Measurements from ENCODE around the gene SRP14.
"Not testable (repeated sequence)": the region's sequence is repeated elsewhere in the genome, so short reads cannot be mapped to it uniquely, and the experiment has no call there.

The SRP14 gene

DNA sequence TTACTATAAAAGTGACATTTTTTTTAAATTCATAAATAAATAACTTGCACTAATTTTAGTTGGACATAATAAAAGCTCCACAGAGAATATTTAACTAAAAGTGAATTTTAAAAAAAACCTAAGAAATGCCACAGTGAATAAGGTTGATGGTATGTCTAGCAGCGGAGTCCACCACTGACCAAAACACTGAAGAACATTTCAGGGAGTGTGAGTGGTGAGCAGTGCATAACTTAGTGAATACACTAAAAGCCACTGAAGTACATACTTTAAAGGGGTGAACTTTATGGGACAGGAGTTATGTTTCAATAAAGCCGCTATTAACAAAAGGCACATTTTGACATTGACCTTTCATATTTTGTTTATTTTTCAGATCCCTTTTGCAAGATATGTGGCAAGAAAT is 32.3 kb downstream of the SRP14 start:
- H3K4me1 ChIP-seq (ENCODE audit: control insufficient read depth in 5 of 5, insufficient read depth in 5 of 5, low read length in 5 of 5) = peaks cover 0 to 9% (median 0%) of the 10 kb centered on the region in 5 donors
- H3K9ac ChIP-seq (ENCODE audit: low read length in 5 of 5) = no peak overlapping the region
- H3K9me3 ChIP-seq (ENCODE audit: control insufficient read depth in 5 of 5, low read length in 5 of 5) = no peaks in the 10 kb centered on the region
- H3K4me3 ChIP-seq (ENCODE audit: low read depth in 1 of 5, low read length in 5 of 5) = no peak overlapping the region
- H3K27ac ChIP-seq (ENCODE audit: low read depth, low read length) = no peak overlapping the region
- H3K27me3 ChIP-seq (ENCODE audit: control insufficient read depth in 5 of 5, insufficient read depth in 4 of 5, low read length in 5 of 5) = no peaks in the 10 kb centered on the region
- peaks cover 59 to 94% (median 71%) of the 10 kb centered on the region in 5 donors for H3K36me3 ChIP-seq (ENCODE audit: control insufficient read depth in 5 of 5, insufficient read depth in 5 of 5, low read length in 5 of 5)

DNA sequence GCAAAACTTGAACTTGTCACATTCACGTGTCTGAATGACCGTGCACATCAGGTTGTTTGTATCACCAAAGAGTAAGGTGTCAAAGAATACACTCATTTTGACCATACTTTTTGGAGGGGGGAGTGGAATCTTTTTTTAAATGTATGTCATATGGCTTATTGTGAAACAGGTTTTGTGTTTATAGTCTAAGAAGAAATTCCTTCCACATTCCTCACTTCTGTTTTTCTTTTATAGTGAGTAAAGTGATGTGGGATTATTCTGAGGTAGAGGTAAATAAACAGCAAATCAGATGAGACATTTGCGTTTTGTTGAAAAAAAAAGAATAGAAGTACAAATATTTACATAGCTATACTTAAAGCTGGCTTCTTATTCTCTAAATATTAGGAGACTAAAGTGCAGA is 33.0 kb downstream of the SRP14 start:
- Histone ChIP-seq H3K27ac (ENCODE audit: low read depth, low read length) (no peak overlapping the region), H3K4me3 (ENCODE audit: low read depth in 1 of 5, low read length in 5 of 5) (no peak overlapping the region), H3K4me1 (ENCODE audit: control insufficient read depth in 5 of 5, insufficient read depth in 5 of 5, low read length in 5 of 5) (peaks cover 0 to 9% (median 0%) of the 10 kb centered on the region in 5 donors), H3K9me3 (ENCODE audit: control insufficient read depth in 5 of 5, low read length in 5 of 5) (no peaks in the 10 kb centered on the region), H3K36me3 (ENCODE audit: control insufficient read depth in 5 of 5, insufficient read depth in 5 of 5, low read length in 5 of 5) (peaks cover 54 to 94% (median 71%) of the 10 kb centered on the region in 5 donors), H3K27me3 (ENCODE audit: control insufficient read depth in 5 of 5, insufficient read depth in 4 of 5, low read length in 5 of 5) (no peaks in the 10 kb centered on the region), H3K9ac (ENCODE audit: low read length in 5 of 5) (no peak overlapping the region)

DNA sequence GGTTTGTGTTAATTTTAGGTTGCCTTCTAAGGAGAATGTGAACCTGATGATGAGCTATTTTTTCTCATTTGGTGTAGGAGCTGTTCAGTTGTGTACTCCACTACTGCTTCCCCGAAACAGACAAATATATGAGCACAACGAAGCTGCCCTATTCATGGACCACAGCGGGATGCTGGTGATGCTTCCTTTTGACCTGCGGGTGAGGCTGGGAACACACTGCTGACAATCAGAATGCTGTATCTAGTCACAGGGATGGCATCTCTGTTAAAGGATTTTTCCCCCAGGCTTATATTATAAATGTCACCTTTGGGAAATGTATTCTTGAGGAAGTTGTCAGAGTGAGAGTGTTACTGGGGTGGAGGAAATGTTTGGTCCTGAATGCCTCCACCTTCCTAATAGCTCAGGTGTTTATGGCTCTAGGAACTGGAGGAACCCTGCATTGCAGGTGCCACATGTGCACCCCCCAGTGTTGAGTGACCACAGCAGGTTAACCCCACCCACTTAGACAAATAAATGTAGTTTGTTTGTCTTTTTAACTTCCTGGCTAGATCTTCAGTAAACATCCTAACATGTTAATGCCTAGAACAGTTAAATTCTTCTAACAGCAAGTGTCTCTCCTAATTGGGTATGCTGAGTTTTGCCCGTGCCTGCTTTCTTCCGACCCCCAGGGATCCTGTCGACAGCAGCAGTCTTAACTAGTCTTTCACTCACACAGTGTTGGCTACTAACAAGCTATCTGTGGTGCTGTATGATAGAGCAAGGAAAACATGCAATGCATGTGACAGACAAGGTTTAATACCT is 35.7 kb downstream of the SRP14 start:
- H3K9ac ChIP-seq (ENCODE audit: low read length in 5 of 5) = no peak overlapping the region
- no peaks in the 10 kb centered on the region for H3K9me3 ChIP-seq (ENCODE audit: control insufficient read depth in 5 of 5, low read length in 5 of 5)
- no peak overlapping the region for H3K27ac ChIP-seq (ENCODE audit: low read depth, low read length)
- peaks cover 50 to 86% (median 57%) of the 10 kb centered on the region in 5 donors for H3K36me3 ChIP-seq (ENCODE audit: control insufficient read depth in 5 of 5, insufficient read depth in 5 of 5, low read length in 5 of 5)
- H3K4me3 ChIP-seq (ENCODE audit: low read depth in 1 of 5, low read length in 5 of 5) = no peak overlapping the region
- H3K27me3 ChIP-seq (ENCODE audit: control insufficient read depth in 5 of 5, insufficient read depth in 4 of 5, low read length in 5 of 5) = no peaks in the 10 kb centered on the region
- peaks cover 0 to 6% (median 0%) of the 10 kb centered on the region in 5 donors for H3K4me1 ChIP-seq (ENCODE audit: control insufficient read depth in 5 of 5, insufficient read depth in 5 of 5, low read length in 5 of 5)

DNA sequence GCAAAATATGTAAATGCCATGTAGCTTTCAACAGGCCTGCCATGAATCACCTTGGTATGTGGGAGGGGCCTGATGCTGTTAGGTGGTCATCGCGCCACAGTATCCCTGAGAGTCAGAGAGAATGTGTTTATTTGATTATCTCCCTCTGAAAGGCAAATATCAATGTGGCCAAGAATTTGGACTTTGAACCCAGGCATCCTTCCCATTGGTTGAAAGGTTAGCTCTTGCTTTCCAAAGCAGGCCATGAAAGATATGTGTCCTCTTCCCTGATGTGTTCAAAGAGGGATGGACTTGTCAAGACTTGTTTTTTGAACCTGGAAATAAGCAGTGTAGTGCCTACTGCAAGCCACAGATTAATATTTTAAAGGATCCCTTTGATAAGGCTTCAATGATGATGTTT is 36.7 kb downstream of the SRP14 start:
- H3K36me3 ChIP-seq (ENCODE audit: control insufficient read depth in 5 of 5, insufficient read depth in 5 of 5, low read length in 5 of 5) = peaks cover 46 to 83% (median 51%) of the 10 kb centered on the region in 5 donors
- H3K9me3 ChIP-seq (ENCODE audit: control insufficient read depth in 5 of 5, low read length in 5 of 5) = no peaks in the 10 kb centered on the region
- no peak overlapping the region for H3K27ac ChIP-seq (ENCODE audit: low read depth, low read length)
- H3K9ac ChIP-seq (ENCODE audit: low read length in 5 of 5) = no peak overlapping the region
- no peaks in the 10 kb centered on the region for H3K27me3 ChIP-seq (ENCODE audit: control insufficient read depth in 5 of 5, insufficient read depth in 4 of 5, low read length in 5 of 5)
- peaks cover 0 to 6% (median 0%) of the 10 kb centered on the region in 5 donors for H3K4me1 ChIP-seq (ENCODE audit: control insufficient read depth in 5 of 5, insufficient read depth in 5 of 5, low read length in 5 of 5)
- H3K4me3 ChIP-seq (ENCODE audit: low read depth in 1 of 5, low read length in 5 of 5) = no peak overlapping the region

DNA sequence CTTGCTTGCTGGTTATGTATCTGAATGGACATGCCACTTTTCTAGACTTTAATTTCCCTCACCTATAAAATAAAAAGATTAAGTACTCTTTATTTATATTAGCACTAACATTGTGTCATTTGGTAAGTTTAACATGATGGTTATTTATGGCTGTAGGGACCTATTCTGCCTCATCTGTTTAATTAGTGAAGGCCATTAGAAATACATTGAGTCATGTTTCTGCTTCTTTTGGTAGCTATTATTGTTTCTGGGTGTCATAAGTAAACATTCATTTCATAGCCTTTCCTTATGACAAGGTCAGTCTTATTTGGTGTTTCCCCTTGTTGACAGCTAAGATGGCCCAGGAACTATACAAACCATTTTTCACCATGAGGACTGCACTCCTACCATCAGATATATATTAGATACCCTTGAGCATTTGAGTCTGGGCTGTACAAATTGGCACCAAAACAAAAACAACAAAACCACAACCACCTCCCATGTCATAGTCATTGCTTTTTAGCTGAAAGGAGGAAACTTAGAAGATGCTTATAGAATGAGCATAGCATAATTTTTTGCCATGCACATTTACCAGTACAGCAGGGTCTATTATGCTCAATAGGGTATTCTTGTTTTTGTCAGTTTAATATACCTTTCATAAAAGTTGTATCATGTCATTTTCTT is 39.3 kb downstream of the SRP14 start:
- peaks cover 44 to 81% (median 47%) of the 10 kb centered on the region in 5 donors for H3K36me3 ChIP-seq (ENCODE audit: control insufficient read depth in 5 of 5, insufficient read depth in 5 of 5, low read length in 5 of 5)

DNA sequence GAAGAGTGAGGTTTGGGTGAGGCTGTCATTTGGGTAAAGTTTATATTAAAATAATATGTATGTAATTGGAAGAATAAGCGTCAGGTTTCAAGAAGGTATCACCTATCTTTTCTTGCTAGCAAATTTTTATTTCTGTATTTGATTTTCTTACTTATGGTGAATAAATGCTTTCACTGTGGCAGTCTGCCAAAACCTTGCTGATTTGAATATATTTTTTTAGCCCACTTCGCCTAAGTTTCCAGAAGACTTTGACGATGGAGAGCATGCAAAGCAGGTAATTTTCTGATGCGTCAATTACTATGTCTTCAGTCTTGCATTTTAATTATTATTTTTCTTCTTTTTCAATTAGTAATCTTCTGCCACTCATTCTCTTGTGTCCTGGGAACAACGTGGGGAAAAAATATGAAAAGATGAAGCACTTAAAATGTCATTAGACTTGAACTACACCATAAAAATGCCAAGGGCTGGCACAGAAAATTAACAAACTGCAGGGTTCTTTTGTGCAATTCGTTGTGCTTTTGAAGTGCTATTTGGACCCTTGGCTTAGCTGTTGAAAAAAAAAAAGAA is 40.4 kb downstream of the SRP14 start:
- Histone ChIP-seq H3K36me3 (ENCODE audit: control insufficient read depth in 5 of 5, insufficient read depth in 5 of 5, low read length in 5 of 5) (peaks cover 45 to 81% (median 47%) of the 10 kb centered on the region in 5 donors), H3K27ac (ENCODE audit: low read depth, low read length) (no peak overlapping the region), H3K9ac (ENCODE audit: low read length in 5 of 5) (no peak overlapping the region), H3K4me3 (ENCODE audit: low read depth in 1 of 5, low read length in 5 of 5) (no peak overlapping the region), H3K27me3 (ENCODE audit: control insufficient read depth in 5 of 5, insufficient read depth in 4 of 5, low read length in 5 of 5) (no peaks in the 10 kb centered on the region), H3K9me3 (ENCODE audit: control insufficient read depth in 5 of 5, low read length in 5 of 5) (no peaks in the 10 kb centered on the region), H3K4me1 (ENCODE audit: control insufficient read depth in 5 of 5, insufficient read depth in 5 of 5, low read length in 5 of 5) (peaks cover 0 to 6% (median 0%) of the 10 kb centered on the region in 5 donors)

More for the DNA sequence above, 39.3 kb downstream of the SRP14 start:
- Histone ChIP-seq H3K27me3 (ENCODE audit: control insufficient read depth in 5 of 5, insufficient read depth in 4 of 5, low read length in 5 of 5) (no peaks in the 10 kb centered on the region), H3K27ac (ENCODE audit: low read depth, low read length) (no peak overlapping the region), H3K4me3 (ENCODE audit: low read depth in 1 of 5, low read length in 5 of 5) (no peak overlapping the region), H3K4me1 (ENCODE audit: control insufficient read depth in 5 of 5, insufficient read depth in 5 of 5, low read length in 5 of 5) (peaks cover 0 to 6% (median 0%) of the 10 kb centered on the region in 5 donors), H3K9me3 (ENCODE audit: control insufficient read depth in 5 of 5, low read length in 5 of 5) (no peaks in the 10 kb centered on the region), H3K9ac (ENCODE audit: low read length in 5 of 5) (no peak overlapping the region)

DNA sequence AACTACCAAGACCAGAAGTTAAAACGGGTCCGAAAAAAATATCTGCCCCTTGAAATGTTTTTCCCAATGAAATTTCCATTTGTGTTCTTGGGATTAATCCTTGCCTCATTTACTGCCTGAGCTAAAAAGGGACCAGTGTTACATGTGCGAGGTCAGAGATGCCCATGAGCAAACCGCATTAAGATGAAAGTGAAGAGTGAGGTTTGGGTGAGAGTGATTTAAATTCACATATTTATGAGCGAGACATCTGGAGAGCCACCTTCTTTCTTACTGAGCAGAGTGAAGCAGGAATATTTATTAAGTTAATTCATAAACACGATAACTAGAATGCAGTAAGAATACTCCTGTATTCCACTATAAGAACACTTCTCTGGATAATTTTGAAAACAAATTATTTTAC is 41.3 kb downstream of the SRP14 start:
- Histone ChIP-seq H3K27ac (ENCODE audit: low read depth, low read length) (no peak overlapping the region), H3K4me3 (ENCODE audit: low read depth in 1 of 5, low read length in 5 of 5) (no peak overlapping the region), H3K27me3 (ENCODE audit: control insufficient read depth in 5 of 5, insufficient read depth in 4 of 5, low read length in 5 of 5) (no peaks in the 10 kb centered on the region), H3K4me1 (ENCODE audit: control insufficient read depth in 5 of 5, insufficient read depth in 5 of 5, low read length in 5 of 5) (peaks cover 0 to 6% (median 0%) of the 10 kb centered on the region in 5 donors), H3K9me3 (ENCODE audit: control insufficient read depth in 5 of 5, low read length in 5 of 5) (no peaks in the 10 kb centered on the region), H3K9ac (ENCODE audit: low read length in 5 of 5) (no peak overlapping the region), H3K36me3 (ENCODE audit: control insufficient read depth in 5 of 5, insufficient read depth in 5 of 5, low read length in 5 of 5) (peaks cover 43 to 81% (median 48%) of the 10 kb centered on the region in 5 donors)

DNA sequence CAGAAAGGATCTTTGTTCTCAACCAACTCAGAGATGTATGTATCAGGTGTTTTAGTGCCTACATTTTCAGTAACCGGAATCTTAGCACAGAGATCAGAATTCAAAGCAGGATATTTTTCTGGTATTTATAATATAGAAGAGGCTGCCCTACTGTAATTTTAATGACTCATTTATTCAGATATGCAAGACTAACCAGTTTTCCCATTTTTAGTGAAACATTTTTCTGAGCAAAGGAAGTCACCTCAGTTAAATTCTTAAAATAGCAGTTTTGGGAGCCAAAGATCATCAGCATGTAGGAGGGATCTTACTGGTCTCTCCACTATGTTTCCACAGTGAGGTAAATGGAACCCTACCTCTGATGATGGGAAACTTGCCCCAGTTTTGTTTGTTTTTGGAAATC is 42.0 kb downstream of the SRP14 start:
- Histone ChIP-seq H3K27me3 (ENCODE audit: control insufficient read depth in 5 of 5, insufficient read depth in 4 of 5, low read length in 5 of 5) (no peaks in the 10 kb centered on the region), H3K9me3 (ENCODE audit: control insufficient read depth in 5 of 5, low read length in 5 of 5) (no peaks in the 10 kb centered on the region), H3K27ac (ENCODE audit: low read depth, low read length) (no peak overlapping the region), H3K9ac (ENCODE audit: low read length in 5 of 5) (no peak overlapping the region), H3K36me3 (ENCODE audit: control insufficient read depth in 5 of 5, insufficient read depth in 5 of 5, low read length in 5 of 5) (peaks cover 45 to 81% (median 49%) of the 10 kb centered on the region in 5 donors), H3K4me1 (ENCODE audit: control insufficient read depth in 5 of 5, insufficient read depth in 5 of 5, low read length in 5 of 5) (peaks cover 0 to under 1% (median 0%) of the 10 kb centered on the region in 5 donors), H3K4me3 (ENCODE audit: low read depth in 1 of 5, low read length in 5 of 5) (no peak overlapping the region)

DNA sequence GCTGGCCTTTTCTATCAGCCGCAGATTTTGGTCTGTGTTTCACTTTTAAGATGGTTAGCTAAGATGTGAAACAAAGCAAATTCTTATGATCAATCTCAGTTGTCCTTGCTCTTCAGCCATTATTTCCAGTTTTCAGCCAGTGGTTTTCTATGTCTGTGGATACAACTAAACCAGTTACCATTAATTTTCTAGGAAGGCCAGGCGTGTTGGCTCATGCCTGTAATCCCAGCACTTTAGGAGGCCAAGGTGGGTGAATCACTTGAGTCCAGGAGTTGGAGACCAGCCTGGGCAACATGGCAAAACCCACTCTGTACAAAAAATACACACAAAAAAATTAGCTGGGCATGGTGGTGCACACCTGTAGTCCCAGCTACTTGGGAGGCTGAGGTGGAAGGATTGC is 42.8 kb downstream of the SRP14 start:
- not testable (repeated sequence) for H3K9me3 ChIP-seq (ENCODE audit: control insufficient read depth in 5 of 5, low read length in 5 of 5); H3K27ac ChIP-seq (ENCODE audit: low read depth, low read length); H3K4me1 ChIP-seq (ENCODE audit: control insufficient read depth in 5 of 5, insufficient read depth in 5 of 5, low read length in 5 of 5); H3K4me3 ChIP-seq (ENCODE audit: low read depth in 1 of 5, low read length in 5 of 5); H3K27me3 ChIP-seq (ENCODE audit: control insufficient read depth in 5 of 5, insufficient read depth in 4 of 5, low read length in 5 of 5); H3K9ac ChIP-seq (ENCODE audit: low read length in 5 of 5)
- H3K36me3 ChIP-seq (ENCODE audit: control insufficient read depth in 5 of 5, insufficient read depth in 5 of 5, low read length in 5 of 5) = peaks cover 49 to 84% (median 53%) of the 10 kb centered on the region in 5 donors

DNA sequence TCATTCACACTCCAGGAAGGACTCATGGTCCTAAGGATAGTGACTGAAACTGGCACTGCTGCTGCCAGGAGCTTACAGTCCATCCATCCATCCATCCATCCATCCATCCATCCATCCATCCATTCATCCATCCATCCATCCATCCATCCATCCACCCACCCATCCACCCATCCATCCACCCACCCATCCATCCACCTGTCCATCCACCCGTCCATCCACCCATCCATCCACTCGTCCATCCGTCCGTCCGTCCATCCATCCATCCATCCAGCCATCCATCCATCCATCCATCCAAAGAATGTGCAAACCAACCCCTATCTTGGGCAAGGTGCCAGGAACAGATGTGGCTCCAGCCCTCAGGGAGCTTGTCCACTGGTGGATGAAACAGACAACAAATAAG is 46.0 kb downstream of the SRP14 start:
- H3K36me3 ChIP-seq (ENCODE audit: control insufficient read depth in 5 of 5, insufficient read depth in 5 of 5, low read length in 5 of 5) = peaks cover 57 to 96% (median 78%) of the 10 kb centered on the region in 5 donors
- H3K4me3 ChIP-seq (ENCODE audit: low read depth in 1 of 5, low read length in 5 of 5); H3K4me1 ChIP-seq (ENCODE audit: control insufficient read depth in 5 of 5, insufficient read depth in 5 of 5, low read length in 5 of 5); H3K27me3 ChIP-seq (ENCODE audit: control insufficient read depth in 5 of 5, insufficient read depth in 4 of 5, low read length in 5 of 5); H3K27ac ChIP-seq (ENCODE audit: low read depth, low read length); H3K9ac ChIP-seq (ENCODE audit: low read length in 5 of 5); H3K9me3 ChIP-seq (ENCODE audit: control insufficient read depth in 5 of 5, low read length in 5 of 5): not testable (repeated sequence)

Data from subcutaneous abdominal adipose tissue (tissue), 5 donors.